ENCODE measurements around the gene SIVA1.

- TF ChIP-seq CTCF (IDR thresholded peaks at IDR 0.05): no peak
- TF ChIP-seq ZFX (IDR thresholded peaks at IDR 0.05; ENCODE audit: borderline replicate concordance): no peak
These were observed 31.2 kb downstream of the SIVA1 start for GRCh38 chr14:104784218-104784568.

All from 22Rv1 (cell line).